Measurements from ENCODE around the gene MTMR3.

- TF ChIP-seq CTCF (IDR thresholded peaks at IDR 0.05) (no peak), USF2 (IDR thresholded peaks at IDR 0.05; ENCODE audit: borderline replicate concordance, low read depth, low read length) (no peak), RAD21 (IDR thresholded peaks at IDR 0.05; ENCODE audit: low read length) (no peak), SMC3 (IDR thresholded peaks at IDR 0.05; ENCODE audit: low read depth, low read length) (no peak), REST (IDR thresholded peaks at IDR 0.05; ENCODE audit: low read depth, low read length) (no peak), POLR2AphosphoS5 (IDR thresholded peaks at IDR 0.05; ENCODE audit: low read depth, low read length) (no peak), EZH2phosphoT487 (IDR thresholded peaks at IDR 0.05; ENCODE audit: borderline replicate concordance, low read depth) (no peak), EP300 (IDR thresholded peaks at IDR 0.05; ENCODE audit: borderline replicate concordance in 1 of 2, low read depth in 1 of 2, low read length in 1 of 2) (no peak), YY1 (IDR thresholded peaks at IDR 0.05; ENCODE audit: low read depth) (no peak), RFX5 (IDR thresholded peaks at IDR 0.05; ENCODE audit: low read length) (no peak)
These were observed 40.8 kb upstream of the MTMR3 start for GRCh38 chr22:29842172-29842571.
